Naive thymus-derived CD8-positive, alpha-beta T cell (primary cell): ENCODE data around the gene EFHC2. TPM values are rescaled to one million over a fixed set of nuclear protein-coding genes. Genes with fewer than 3 reads are reported as not detected.

ENCODE experiments used
- ATAC-seq, 2 donors: fragments of 150-1000 bp; cut with Tn5 transposase in 1 of 2; sonication (Bioruptor Pico), chemical (Tn5 transposase) in 1 of 2; 1 replicate in 1 of 2; 2 replicates in 1 of 2; pipeline ENCODE4 v1.10.0; 2021; ENCODE audit warnings: mild to moderate bottlenecking in 2 of 2, moderate library complexity in 2 of 2
- POLR2A ChIA-PET: fragments of 350-600 bp; sonication (Branson Sonifier 250); formaldehyde crosslinking; loops from one replicate; lab custom pipeline; 2021; ENCODE audit warnings: antibody characterized with exemption; lab: Charles Lee
- DNase-seq, 10 donors: peaks; one replicate each; pipeline versions ENCODE4 v3.0.0 to v3.0.0-alpha.2; 2020 to 2022
- H3K27ac Mint-ChIP-seq, 10 donors: one replicate each; pipeline ENCODE4 v1.8.0; 2020 to 2022; ENCODE audit warnings: mild to moderate bottlenecking in 10 of 10, mixed read lengths in 10 of 10, moderate library complexity in 4 of 10, inconsistent platforms in 1 of 10
- H3K27me3 Mint-ChIP-seq, 5 donors: one replicate each; pipeline ENCODE4 v1.8.0; 2021 to 2022; ENCODE audit warnings: mixed read lengths in 5 of 5
- H3K36me3 Mint-ChIP-seq, 3 donors: one replicate each; pipeline ENCODE4 v1.8.0; 2020 to 2022; ENCODE audit warnings: mixed read lengths in 3 of 3, mild to moderate bottlenecking in 2 of 3, inconsistent platforms in 1 of 3
- H3K4me1 Mint-ChIP-seq, 4 donors: one replicate each; pipeline ENCODE4 v1.8.0; 2021 to 2022; ENCODE audit warnings: mixed read lengths in 4 of 4
- H3K4me3 Mint-ChIP-seq, 10 donors: one replicate each; pipeline ENCODE4 v1.8.0; 2020 to 2022; ENCODE audit warnings: mild to moderate bottlenecking in 10 of 10, mixed read lengths in 10 of 10, moderate library complexity in 6 of 10, inconsistent platforms in 1 of 10
- H3K9me3 Mint-ChIP-seq, 9 donors: one replicate each; pipeline ENCODE4 v1.8.0; 2020 to 2022; ENCODE audit warnings: mixed read lengths in 9 of 9, mild to moderate bottlenecking in 3 of 9, inconsistent platforms in 1 of 9, moderate library complexity in 1 of 9
- polyA plus RNA-seq, 3 donors: library from polyadenylated mRNA; unstranded; fragments of 300-500 nt; fragmentation: Illumina TruSeq; gene quantifications; one replicate each; pipeline ENCODE4 v1.2.3, GENCODE V29; 2021
- total RNA-seq, 8 experiments: library from RNA in 2 of 8; stranded (reverse) in 2 of 8; gene quantifications; one replicate each; pipeline ENCODE4 v1.2.3 and lab custom pipeline; 2021 to 2026

Gene EFHC2
- total and polyA plus RNA-seq, 5 experiments from 2014 or later = 2.0 to 3.5 (median 3.1) TPM

DNA sequence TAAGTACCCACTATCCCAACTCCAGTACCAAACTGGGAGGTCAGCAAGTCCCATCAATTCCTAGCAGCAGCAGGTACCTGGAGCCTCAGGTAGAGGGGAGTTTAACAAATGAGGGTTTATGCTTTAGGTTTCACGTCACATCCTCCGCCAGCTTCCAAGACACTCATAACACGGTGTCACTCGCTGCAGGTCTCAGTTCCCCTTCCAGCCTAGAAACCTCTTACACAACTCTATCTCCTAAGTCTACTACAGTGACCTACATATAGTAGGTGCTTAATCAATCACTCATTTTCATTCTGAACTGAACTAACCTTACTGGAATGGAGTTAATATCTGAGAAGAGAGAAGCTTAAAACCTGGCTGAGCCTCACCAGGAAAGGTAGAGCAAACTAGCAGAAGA lies 96.0 kb downstream of the EFHC2 start:
- POLR2A ChIA-PET = no interaction called here

DNA sequence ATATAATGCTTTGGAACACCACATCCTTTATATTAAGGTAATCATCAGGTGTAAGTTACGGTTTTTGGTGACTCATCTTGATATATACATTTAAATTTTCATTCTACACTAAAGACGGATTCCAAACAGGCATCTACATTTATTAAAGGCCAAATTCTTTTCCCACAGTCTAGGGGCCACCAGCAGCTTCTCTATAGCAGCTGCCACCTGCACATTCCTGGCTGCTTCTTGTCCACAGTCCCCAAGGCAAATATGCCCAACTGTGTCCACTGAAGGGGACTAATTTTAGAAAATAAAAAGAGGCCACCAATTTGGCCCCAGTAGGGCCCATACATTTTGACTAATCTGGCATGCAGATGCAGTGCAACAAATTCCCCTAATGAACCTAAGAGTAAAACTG lies 96.6 kb downstream of the EFHC2 start:
- H3K27me3 Mint-ChIP-seq = no peaks in the 10 kb centered on the region
- H3K4me1 Mint-ChIP-seq = peaks cover 12 to 34% (median 25%) of the 10 kb centered on the region in 4 donors
- no peak overlapping the region for H3K4me3 Mint-ChIP-seq
- POLR2A ChIA-PET = no interaction called here
- no peak for DNase-seq
- no peak for ATAC-seq
- peaks cover 4 to 6% (median 6%) of the 10 kb centered on the region in 3 donors for H3K36me3 Mint-ChIP-seq
- peaks cover 0 to 6% (median 0%) of the 10 kb centered on the region in 9 donors for H3K9me3 Mint-ChIP-seq
- peak overlapping the region in 1 of 10 donors; percentile 25 for H3K27ac Mint-ChIP-seq

More for the DNA sequence above, 96.0 kb downstream of the EFHC2 start:
- DNase-seq = no peak
- Mint-ChIP-seq H3K27ac (peak overlapping the region in 2 of 10 donors; percentile 17 to 82), H3K9me3 (peaks cover 0 to 6% (median 0%) of the 10 kb centered on the region in 9 donors), H3K4me3 (no peak overlapping the region), H3K36me3 (peaks cover 2 to 7% (median 6%) of the 10 kb centered on the region in 3 donors), H3K4me1 (peaks cover 12 to 40% (median 27%) of the 10 kb centered on the region in 4 donors), H3K27me3 (no peaks in the 10 kb centered on the region)
- no peak for ATAC-seq

DNA sequence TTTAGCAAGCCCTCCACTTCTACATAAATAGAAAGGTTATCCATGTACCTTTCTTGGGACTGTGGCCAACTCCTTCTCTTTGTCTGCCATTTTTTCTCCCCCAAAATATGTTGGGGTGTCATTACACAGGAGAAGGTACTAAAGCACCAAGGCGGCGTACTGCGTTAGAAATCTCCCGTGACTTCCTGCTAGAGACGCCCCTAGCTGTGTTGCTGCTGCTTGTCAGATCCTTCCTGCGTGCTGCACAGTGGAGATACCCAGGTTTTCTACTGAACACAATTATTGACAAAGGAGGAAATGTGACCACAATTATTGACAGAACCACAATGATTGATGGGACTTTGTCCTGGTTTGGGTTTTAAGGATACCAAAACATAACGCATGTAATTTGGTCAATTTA lies 97.7 kb downstream of the EFHC2 start:
- H3K27ac Mint-ChIP-seq = peak overlapping the region; percentile 43 to 91 (median 82)
- DNase-seq = peak in 6 of 10 donors; percentile 6 to 39 (median 20)
- peaks cover 0 to 4% (median 0%) of the 10 kb centered on the region in 9 donors for H3K9me3 Mint-ChIP-seq
- ATAC-seq = peak; percentile 89 to 91
- H3K4me3 Mint-ChIP-seq = peak overlapping the region in 8 of 10 donors; percentile 26 to 76 (median 48)
- H3K4me1 Mint-ChIP-seq = peaks cover 12 to 32% (median 25%) of the 10 kb centered on the region in 4 donors
- POLR2A ChIA-PET = interaction anchor here (1.7 kb wide), 1 partner anchor 8 kb away, joined by 8 read pairs; no protein-coding TSS in a partner anchor
- no peaks in the 10 kb centered on the region for H3K27me3 Mint-ChIP-seq
- H3K36me3 Mint-ChIP-seq = peaks cover 4 to 12% (median 6%) of the 10 kb centered on the region in 3 donors

DNA sequence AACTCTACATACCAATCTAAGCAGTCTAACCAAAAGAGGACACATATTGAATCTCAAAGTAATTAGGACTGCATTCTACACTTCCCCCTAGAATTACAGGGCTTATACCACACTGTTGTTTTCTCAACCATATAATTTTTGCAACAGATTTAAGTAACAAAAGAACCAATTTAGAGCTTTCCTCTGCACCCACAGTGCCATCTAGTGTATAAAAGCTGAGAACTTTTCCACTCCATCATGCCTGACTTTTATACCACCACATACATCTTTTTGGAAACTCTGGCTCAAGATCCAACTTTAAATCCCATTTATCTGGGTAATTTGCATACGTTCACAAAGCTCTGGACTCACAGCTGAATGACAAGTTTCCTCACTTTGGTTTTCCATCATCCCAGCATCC lies 99.5 kb downstream of the EFHC2 start:
- Mint-ChIP-seq H3K27ac (peak overlapping the region in 8 of 10 donors; percentile 7 to 85 (median 65)), H3K4me1 (peaks cover 11 to 32% (median 25%) of the 10 kb centered on the region in 4 donors), H3K27me3 (no peaks in the 10 kb centered on the region), H3K9me3 (no peaks in the 10 kb centered on the region), H3K36me3 (peaks cover 0 to 12% (median 0%) of the 10 kb centered on the region in 3 donors), H3K4me3 (no peak overlapping the region)
- POLR2A ChIA-PET = interaction anchor here (1.9 kb wide), 1 partner anchor 20 kb away, joined by 5 read pairs; no protein-coding TSS in a partner anchor
- ATAC-seq = peak; percentile 44 to 45
- DNase-seq = peak in 4 of 10 donors; percentile 4 to 51 (median 45)

DNA sequence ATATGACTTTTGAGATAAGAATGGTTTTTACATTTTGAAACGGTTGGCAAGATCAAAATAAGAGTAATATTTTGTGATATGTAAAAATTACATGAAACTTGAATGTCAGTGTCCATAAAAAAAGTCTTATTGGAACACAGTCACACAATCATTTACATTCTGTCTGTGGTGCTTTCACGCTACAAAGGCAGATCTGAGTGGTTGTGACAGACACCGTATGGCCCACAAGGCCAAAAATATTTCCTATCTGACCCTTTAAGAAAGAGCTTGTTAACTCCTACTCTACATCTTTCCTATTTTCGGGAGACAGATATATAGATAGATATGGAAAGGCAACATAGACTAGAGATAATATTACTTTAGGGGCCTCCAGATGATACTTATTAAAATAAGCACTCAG lies 101.9 kb downstream of the EFHC2 start:
- Mint-ChIP-seq H3K27ac (no peak overlapping the region), H3K36me3 (peaks cover 0 to 12% (median 5%) of the 10 kb centered on the region in 3 donors), H3K27me3 (no peaks in the 10 kb centered on the region), H3K4me1 (peaks cover 11 to 31% (median 24%) of the 10 kb centered on the region in 4 donors), H3K4me3 (no peak overlapping the region), H3K9me3 (no peaks in the 10 kb centered on the region)
- POLR2A ChIA-PET = no interaction called here
- no peak for DNase-seq
- ATAC-seq = no peak

DNA sequence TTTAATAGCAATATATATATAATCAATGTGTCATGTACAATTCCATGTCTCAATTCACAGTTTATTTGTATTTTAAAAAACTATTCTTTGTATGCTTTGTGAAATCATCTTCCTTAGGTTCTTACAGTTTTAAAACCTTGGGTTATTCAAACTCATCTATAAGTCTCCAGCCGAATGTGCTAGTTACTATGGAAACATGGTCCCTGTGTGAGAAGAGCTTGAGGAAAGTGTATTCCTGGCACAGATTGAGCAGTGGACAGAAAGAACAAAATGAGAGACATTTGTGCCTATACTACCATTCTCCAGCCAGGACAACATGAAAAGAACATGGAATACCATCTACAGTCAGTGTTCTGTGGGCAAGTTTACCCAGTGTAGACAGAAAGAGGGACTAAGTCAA lies 103.4 kb downstream of the EFHC2 start:
- POLR2A ChIA-PET = no interaction called here
- Mint-ChIP-seq H3K9me3 (no peaks in the 10 kb centered on the region), H3K27ac (no peak overlapping the region), H3K4me3 (no peak overlapping the region), H3K27me3 (no peaks in the 10 kb centered on the region), H3K36me3 (peaks cover 0 to 12% (median 5%) of the 10 kb centered on the region in 3 donors), H3K4me1 (peaks cover 11 to 20% (median 18%) of the 10 kb centered on the region in 4 donors)
- ATAC-seq (no peak), DNase-seq (no peak)

DNA sequence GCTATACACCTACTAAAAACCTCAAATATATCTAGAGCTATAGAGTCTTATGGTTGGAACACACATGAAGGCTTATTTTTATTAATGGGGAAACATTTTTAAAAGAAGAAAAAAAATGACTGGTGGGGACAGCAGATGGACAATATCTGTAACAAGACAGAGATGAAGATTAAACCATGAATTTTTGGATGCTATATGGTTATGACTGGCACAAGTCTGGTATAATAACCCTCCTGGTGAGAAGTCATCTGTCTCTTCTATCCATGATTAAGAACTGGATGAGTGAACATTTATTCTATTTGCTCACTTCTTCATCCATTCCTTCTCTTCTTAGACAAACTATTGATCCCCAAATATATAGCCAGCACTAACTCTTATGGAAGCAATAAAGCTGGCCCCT lies 104.4 kb downstream of the EFHC2 start:
- H3K36me3 Mint-ChIP-seq = peaks cover 0 to 14% (median 5%) of the 10 kb centered on the region in 3 donors
- ATAC-seq = no peak
- POLR2A ChIA-PET = no interaction called here

DNA sequence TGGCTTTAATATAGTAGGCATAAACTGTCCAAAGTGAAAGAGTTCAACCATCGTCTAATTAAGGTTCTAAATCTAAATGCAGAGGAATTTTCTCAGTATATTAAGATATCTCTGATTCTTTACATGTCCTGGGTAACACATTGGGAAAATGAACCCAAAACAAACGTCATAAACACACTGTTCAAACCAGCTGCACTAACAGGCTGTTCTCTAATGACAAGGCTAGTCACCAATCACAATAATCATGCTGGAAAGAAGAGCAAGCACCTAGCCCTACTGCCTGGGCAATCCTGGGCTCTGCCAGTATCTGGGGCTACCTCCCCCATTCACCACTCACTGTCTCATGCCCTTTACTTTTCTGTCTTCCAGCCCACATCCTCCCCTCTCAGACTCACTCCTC lies 107.9 kb downstream of the EFHC2 start:
- no peaks in the 10 kb centered on the region for H3K9me3 Mint-ChIP-seq
- ATAC-seq (no peak), DNase-seq (no peak)
- H3K36me3 Mint-ChIP-seq = peaks cover 0 to 15% (median 5%) of the 10 kb centered on the region in 3 donors
- H3K4me1 Mint-ChIP-seq = peaks cover 0 to 7% (median 4%) of the 10 kb centered on the region in 4 donors
- no peak overlapping the region for H3K4me3 Mint-ChIP-seq
- H3K27ac Mint-ChIP-seq = peak overlapping the region in 1 of 10 donors; percentile 24
- POLR2A ChIA-PET = no interaction called here
- H3K27me3 Mint-ChIP-seq = no peaks in the 10 kb centered on the region

More for the DNA sequence above, 104.4 kb downstream of the EFHC2 start:
- H3K4me3 Mint-ChIP-seq = no peak overlapping the region
- no peaks in the 10 kb centered on the region for H3K9me3 Mint-ChIP-seq
- no peak overlapping the region for H3K27ac Mint-ChIP-seq
- peaks cover 9 to 14% (median 12%) of the 10 kb centered on the region in 4 donors for H3K4me1 Mint-ChIP-seq
- H3K27me3 Mint-ChIP-seq = no peaks in the 10 kb centered on the region
- DNase-seq = no peak

DNA sequence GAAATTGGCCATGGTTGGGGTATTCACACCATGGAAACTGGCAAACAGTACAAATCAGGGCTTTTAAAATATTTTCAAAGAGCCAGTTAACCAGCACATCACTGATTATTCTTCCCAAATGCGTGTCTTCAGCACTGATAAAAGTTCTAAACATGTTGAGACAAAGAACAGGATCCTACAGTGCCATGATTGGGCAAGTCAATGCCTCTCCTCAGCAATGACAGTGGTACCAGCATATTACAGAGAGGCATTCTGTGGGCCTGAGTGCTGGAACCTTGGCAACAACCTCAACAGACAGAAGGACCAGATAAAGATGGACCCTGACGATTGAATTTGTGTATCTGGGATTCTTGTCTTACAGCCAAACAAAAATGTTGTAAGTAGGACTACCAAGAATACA lies 108.9 kb downstream of the EFHC2 start:
- ATAC-seq (no peak), DNase-seq (no peak)
- peaks cover 0 to 17% (median 5%) of the 10 kb centered on the region in 3 donors for H3K36me3 Mint-ChIP-seq
- H3K4me3 Mint-ChIP-seq = no peak overlapping the region
- H3K27me3 Mint-ChIP-seq = no peaks in the 10 kb centered on the region
- H3K9me3 Mint-ChIP-seq = no peaks in the 10 kb centered on the region
- no peak overlapping the region for H3K27ac Mint-ChIP-seq
- peaks cover 0 to 7% (median 4%) of the 10 kb centered on the region in 4 donors for H3K4me1 Mint-ChIP-seq
- POLR2A ChIA-PET = no interaction called here

DNA sequence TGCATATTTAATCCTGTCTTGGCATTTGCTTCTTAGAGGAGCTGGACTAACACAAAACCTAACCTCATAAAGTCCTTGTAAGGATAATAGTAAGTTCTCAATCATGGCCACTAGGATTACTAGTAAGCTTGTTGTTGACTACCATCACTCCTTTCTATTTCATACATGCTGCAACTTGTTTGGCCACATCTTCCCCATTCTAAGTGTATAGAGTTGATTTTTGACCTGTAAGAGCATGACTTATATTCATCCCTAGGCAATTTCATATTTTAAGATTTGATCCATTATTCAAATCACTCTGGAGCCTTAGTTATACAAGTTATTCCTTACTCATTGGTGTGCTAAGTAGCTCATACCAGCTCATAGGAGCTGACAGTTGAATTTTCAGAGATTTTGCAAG lies 109.4 kb downstream of the EFHC2 start:
- H3K4me3 Mint-ChIP-seq = no peak overlapping the region
- no peak overlapping the region for H3K27ac Mint-ChIP-seq
- H3K27me3 Mint-ChIP-seq = no peaks in the 10 kb centered on the region
- H3K9me3 Mint-ChIP-seq = no peaks in the 10 kb centered on the region
- no peak for DNase-seq
- ATAC-seq = no peak
- peaks cover 0 to 7% (median 4%) of the 10 kb centered on the region in 4 donors for H3K4me1 Mint-ChIP-seq
- H3K36me3 Mint-ChIP-seq = peaks cover under 1 to 18% (median 5%) of the 10 kb centered on the region in 3 donors
- POLR2A ChIA-PET = no interaction called here

DNA sequence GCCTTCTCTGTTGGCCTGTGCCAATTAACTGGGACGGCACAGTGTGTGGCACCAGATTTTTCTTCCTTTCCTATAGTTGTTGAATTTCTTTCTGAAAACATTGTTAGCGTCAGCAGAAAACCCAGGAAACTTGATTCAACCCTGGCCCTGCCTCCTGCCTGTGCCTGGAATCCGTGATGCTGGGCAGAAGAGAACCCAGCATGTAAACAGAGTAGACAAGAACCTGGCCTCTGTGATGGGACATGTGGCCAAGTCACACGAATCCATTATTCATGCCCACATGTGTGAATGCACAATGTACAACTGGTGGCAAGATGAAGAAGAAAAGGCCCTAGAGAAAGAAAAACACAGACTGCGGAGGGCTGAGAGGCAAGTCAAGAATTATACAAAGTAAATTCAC lies 111.4 kb downstream of the EFHC2 start:
- Mint-ChIP-seq H3K36me3 (peaks cover 0 to 21% (median 4%) of the 10 kb centered on the region in 3 donors), H3K27me3 (no peaks in the 10 kb centered on the region), H3K27ac (no peak overlapping the region), H3K9me3 (no peaks in the 10 kb centered on the region), H3K4me3 (no peak overlapping the region), H3K4me1 (peaks cover 0 to 13% (median 4%) of the 10 kb centered on the region in 4 donors)
- POLR2A ChIA-PET = no interaction called here
- ATAC-seq (no peak), DNase-seq (no peak)

DNA sequence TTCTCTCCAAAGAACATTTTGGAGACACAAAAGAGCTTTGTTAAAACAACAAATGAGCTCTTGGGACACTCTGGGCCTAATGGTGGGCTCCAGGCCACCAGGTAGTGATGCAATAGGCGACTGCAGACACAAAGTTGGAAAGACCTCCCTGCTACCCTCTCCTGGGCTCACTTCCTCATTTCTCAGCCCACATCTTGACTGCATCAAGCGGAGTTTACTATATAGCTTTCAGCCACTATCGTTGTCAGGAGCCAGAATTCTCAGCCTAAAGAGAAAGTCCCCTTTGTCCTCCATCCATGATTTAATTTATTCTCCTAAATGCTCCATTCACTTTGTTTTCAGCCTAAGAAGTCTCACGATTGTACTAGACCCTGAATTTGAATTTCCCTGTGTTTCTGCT lies 114.9 kb downstream of the EFHC2 start:
- POLR2A ChIA-PET = no interaction called here
- Mint-ChIP-seq H3K9me3 (no peaks in the 10 kb centered on the region), H3K27me3 (no peaks in the 10 kb centered on the region), H3K27ac (no peak overlapping the region), H3K4me3 (no peak overlapping the region), H3K36me3 (peaks cover 0 to 17% (median 4%) of the 10 kb centered on the region in 3 donors), H3K4me1 (peaks cover 0 to 6% (median 0%) of the 10 kb centered on the region in 4 donors)
- ATAC-seq (no peak), DNase-seq (no peak)

DNA sequence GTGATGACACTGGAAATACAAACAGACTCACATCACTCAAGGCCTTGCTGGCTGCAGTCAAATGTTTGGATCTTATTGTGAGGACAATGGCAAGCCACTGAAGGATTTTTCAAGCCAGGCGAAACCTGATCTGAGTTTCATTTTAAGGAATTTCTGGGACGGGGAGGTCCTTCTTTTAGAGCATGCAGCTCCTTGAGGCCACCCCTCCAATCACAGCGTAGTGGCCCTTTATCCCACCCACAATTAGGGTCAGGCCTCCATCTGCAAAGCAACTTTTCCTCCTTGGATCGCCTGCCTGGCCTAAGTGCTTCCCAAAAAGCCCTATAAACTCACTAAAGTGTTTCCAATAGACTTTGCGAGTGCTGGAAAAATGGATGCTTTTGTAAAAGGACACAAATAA lies 115.5 kb downstream of the EFHC2 start:
- Mint-ChIP-seq H3K4me3 (no peak overlapping the region), H3K36me3 (peaks cover 0 to 17% (median 4%) of the 10 kb centered on the region in 3 donors), H3K4me1 (peaks cover 0 to 6% (median 0%) of the 10 kb centered on the region in 4 donors), H3K9me3 (no peaks in the 10 kb centered on the region), H3K27ac (no peak overlapping the region), H3K27me3 (no peaks in the 10 kb centered on the region)
- ATAC-seq (no peak), DNase-seq (no peak)
- POLR2A ChIA-PET = no interaction called here
